Left lung (tissue), 10 donors: ENCODE measurements around the gene SKOR1. TPM values are rescaled to one million over a fixed set of nuclear protein-coding genes. Genes with fewer than 3 reads are reported as not detected.

ENCODE experiments used
- ATAC-seq: fragments of 200-7000 bp; cut with Tn5 transposase; one replicate; pipeline ENCODE4 v1.9.1; 2020; ENCODE audit warnings: moderate library complexity
- DNase-seq, 4 donors: peaks; one replicate each; pipeline ENCODE4 v3.0.0-alpha.2; 2013 to 2020
- H3K27ac ChIP-seq, 2 donors: fragments of 200-600 bp; sonication (generic) in 1 of 2; one replicate each; pipeline versions ENCODE4 v1.5.0 to v1.8.0; 2020 to 2021
- H3K27me3 ChIP-seq, 2 donors: fragments of 200-600 bp; sonication (generic) in 1 of 2; one replicate each; pipeline versions ENCODE4 v1.5.0 to v1.8.0; 2020 to 2021
- H3K36me3 ChIP-seq, 2 donors: fragments of 200-600 bp; sonication (generic) in 1 of 2; one replicate each; pipeline versions ENCODE4 v1.5.0 to v1.8.0; 2020 to 2021
- H3K4me1 ChIP-seq, 2 donors: fragments of 200-600 bp; one replicate each; pipeline ENCODE4 v1.8.0; 2021
- H3K4me3 ChIP-seq, 2 donors: fragments of 200-600 bp; sonication (generic) in 1 of 2; one replicate each; pipeline versions ENCODE4 v1.5.0 to v1.8.0; 2020 to 2021; ENCODE audit warnings: mild to moderate bottlenecking in 1 of 2
- H3K9me3 ChIP-seq, 2 donors: fragments of 200-600 bp; sonication (generic) in 1 of 2; one replicate each; pipeline versions ENCODE4 v1.5.0 to v1.8.0; 2020 to 2021
- intact Hi-C, 2 donors: fragments of 100-400 bp; cut with DNase I; formaldehyde crosslinking; loops; one replicate each; pipeline versions ENCODE4 v1.11.2 to v1.14.2; 2022
- polyA plus RNA-seq, 6 donors: library from polyadenylated mRNA; unstranded; fragments of 120-200 nt; gene quantifications; one replicate each; pipeline ENCODE4 v1.2.1, GENCODE V29; 2013; ENCODE audit not compliant: insufficient read length in 6 of 6
- total RNA-seq, 2 donors: library from RNA; stranded (reverse); fragmentation: NEBNext Ultra II Directional; extraction: Animal tissue kit (Norgen Biotek cat#: 25700); gene quantifications; one replicate each; pipeline ENCODE4 v1.2.1, GENCODE V29; 2021
- TF ChIP-seq, protein P1 (sequence below), 2 donors: fragments of 200-600 bp; sonication (generic) in 1 of 2; IDR thresholded peaks; one replicate each; pipeline versions ENCODE4 v1.5.0 to v1.8.0; 2021; ENCODE audit warnings: antibody characterized with exemption in 2 of 2
- donor health status: DM: no; HTN: yes; CAD: no.
- donor health status: DM: no; HTN: no; CAD: no.

The SKOR1 gene
- total and polyA plus RNA-seq, 8 donors: 0.12 to 0.71 (median 0.43) TPM

- H3K36me3 ChIP-seq: peaks cover 0 to 10% of the 10 kb centered on the region in 2 donors
- DNase-seq (no peak), ATAC-seq (no peak)
- intact Hi-C loops: no loop called here
- H3K4me3 ChIP-seq: no peak overlapping the region
- TF ChIP-seq, protein P1, sequence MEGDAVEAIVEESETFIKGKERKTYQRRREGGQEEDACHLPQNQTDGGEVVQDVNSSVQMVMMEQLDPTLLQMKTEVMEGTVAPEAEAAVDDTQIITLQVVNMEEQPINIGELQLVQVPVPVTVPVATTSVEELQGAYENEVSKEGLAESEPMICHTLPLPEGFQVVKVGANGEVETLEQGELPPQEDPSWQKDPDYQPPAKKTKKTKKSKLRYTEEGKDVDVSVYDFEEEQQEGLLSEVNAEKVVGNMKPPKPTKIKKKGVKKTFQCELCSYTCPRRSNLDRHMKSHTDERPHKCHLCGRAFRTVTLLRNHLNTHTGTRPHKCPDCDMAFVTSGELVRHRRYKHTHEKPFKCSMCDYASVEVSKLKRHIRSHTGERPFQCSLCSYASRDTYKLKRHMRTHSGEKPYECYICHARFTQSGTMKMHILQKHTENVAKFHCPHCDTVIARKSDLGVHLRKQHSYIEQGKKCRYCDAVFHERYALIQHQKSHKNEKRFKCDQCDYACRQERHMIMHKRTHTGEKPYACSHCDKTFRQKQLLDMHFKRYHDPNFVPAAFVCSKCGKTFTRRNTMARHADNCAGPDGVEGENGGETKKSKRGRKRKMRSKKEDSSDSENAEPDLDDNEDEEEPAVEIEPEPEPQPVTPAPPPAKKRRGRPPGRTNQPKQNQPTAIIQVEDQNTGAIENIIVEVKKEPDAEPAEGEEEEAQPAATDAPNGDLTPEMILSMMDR (IDR thresholded peaks at IDR 0.05): no peak
- no peaks in the 10 kb centered on the region for H3K4me1 ChIP-seq
- H3K27ac ChIP-seq: no peak overlapping the region
- H3K27me3 ChIP-seq: no peaks in the 10 kb centered on the region
- H3K9me3 ChIP-seq: no peaks in the 10 kb centered on the region
These were observed 42.7 kb upstream of the SKOR1 start for GRCh38 chr15:67782691-67782991.

GRCh38 chr15:67783303-67783702 is 42.0 kb upstream of the SKOR1 start:
- intact Hi-C loops: no loop called here
- no peak overlapping the region for H3K4me3 ChIP-seq
- TF ChIP-seq, protein P1 (IDR thresholded peaks at IDR 0.05): no peak
- H3K9me3 ChIP-seq: no peaks in the 10 kb centered on the region
- H3K27me3 ChIP-seq: no peaks in the 10 kb centered on the region
- no peaks in the 10 kb centered on the region for H3K4me1 ChIP-seq
- no peak for ATAC-seq
- H3K36me3 ChIP-seq: peaks cover 0 to 13% of the 10 kb centered on the region in 2 donors
- no peak for DNase-seq
- H3K27ac ChIP-seq: no peak overlapping the region

DNA sequence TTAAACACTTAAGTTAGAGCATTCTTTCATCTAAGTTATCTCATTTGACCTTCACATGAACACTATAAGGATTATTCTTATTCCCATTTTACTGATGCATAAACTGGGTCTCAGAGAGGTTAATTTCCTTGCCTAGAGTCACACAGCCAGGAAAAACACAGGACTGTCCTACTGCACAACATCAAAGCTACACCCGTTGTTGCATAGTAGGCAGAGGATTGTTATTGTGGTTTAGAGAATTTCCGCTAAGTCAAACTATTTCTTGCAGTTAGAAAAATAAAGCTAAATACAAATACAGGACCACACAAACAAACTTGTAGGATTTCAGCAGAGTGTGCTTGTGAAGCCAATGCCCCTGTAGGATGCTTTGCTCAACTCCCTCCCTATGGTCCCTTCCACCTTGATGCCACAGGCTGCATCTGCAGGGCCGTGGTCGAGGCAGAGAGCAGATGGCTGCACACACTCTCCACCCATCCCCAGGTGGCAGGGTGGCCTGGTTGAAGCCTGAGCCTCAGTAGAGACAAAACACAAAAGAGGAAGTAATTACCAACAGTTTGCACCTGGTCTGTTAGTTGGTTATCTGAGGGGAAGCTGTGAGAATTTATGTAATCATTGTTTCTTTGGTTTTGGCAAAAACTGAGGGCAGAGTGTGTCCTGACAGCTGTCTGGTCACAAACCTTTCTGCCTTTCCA is 41.1 kb upstream of the SKOR1 start:
- Histone ChIP-seq H3K27ac (no peak overlapping the region), H3K4me3 (no peak overlapping the region), H3K27me3 (no peaks in the 10 kb centered on the region), H3K9me3 (no peaks in the 10 kb centered on the region), H3K36me3 (peaks cover 0 to 13% of the 10 kb centered on the region in 2 donors), H3K4me1 (no peaks in the 10 kb centered on the region)
- DNase-seq (no peak), ATAC-seq (no peak)
- intact Hi-C loops: no loop called here
- TF ChIP-seq, protein P1 (IDR thresholded peaks at IDR 0.05): no peak

DNA sequence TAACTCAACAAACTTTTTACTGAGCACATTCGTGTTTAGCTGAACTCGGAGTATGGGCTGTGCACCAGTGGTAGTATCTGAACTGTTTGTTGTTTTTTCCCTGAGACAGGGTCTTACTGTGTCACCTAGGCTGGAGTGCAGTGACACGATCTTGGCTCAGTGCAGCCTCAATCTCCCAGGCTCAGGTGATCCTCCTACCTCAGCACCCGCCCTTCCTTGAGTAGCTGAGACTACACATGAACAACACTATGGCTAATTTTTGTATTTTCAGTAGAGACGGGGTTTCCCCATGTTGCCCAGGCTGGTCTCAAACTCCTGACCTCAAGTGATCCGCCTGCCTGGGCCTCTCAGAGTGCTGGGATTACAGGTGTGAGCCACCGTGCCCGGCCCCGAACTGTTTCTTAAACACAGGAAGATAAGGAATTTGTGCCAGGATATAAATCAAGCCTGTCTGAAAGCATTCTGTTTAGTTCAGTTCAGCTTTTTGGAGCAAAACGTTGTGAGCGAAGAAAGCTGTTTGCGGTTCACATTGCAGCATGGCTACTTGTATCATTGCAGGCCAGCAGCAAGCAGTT is 40.4 kb upstream of the SKOR1 start:
- no peak for ATAC-seq
- Histone ChIP-seq H3K9me3 (no peaks in the 10 kb centered on the region), H3K36me3 (peaks cover 0 to 13% of the 10 kb centered on the region in 2 donors), H3K4me3 (no peak overlapping the region), H3K27me3 (no peaks in the 10 kb centered on the region), H3K27ac (no peak overlapping the region), H3K4me1 (no peaks in the 10 kb centered on the region)
- no peak for DNase-seq
- TF ChIP-seq, protein P1 (IDR thresholded peaks at IDR 0.05): no peak
- intact Hi-C loops: no loop called here

GRCh38 chr15:67785431-67785830 is 39.9 kb upstream of the SKOR1 start:
- Histone ChIP-seq H3K27ac (no peak overlapping the region), H3K4me3 (no peak overlapping the region), H3K9me3 (no peaks in the 10 kb centered on the region), H3K4me1 (no peaks in the 10 kb centered on the region), H3K36me3 (peaks cover 0 to 13% of the 10 kb centered on the region in 2 donors), H3K27me3 (no peaks in the 10 kb centered on the region)
- DNase-seq (no peak), ATAC-seq (no peak)
- TF ChIP-seq, protein P1 (IDR thresholded peaks at IDR 0.05): no peak
- intact Hi-C loops: no loop called here
